CD14-positive monocyte (primary cell): ENCODE results near the gene GULP1. TPM values are rescaled to one million over a fixed set of nuclear protein-coding genes. Genes with fewer than 3 reads are reported as not detected.

Experiments
- DNase-seq, 3 donors: peaks; one replicate each; pipeline ENCODE4 v3.0.0-alpha.2; 2011 to 2022
- H2AFZ ChIP-seq: 2 replicates; pipeline ENCODE4 v1.6.0; 2012; ENCODE audit warnings: mild to moderate bottlenecking, low read depth, low read length, inconsistent platforms; ENCODE audit not compliant: insufficient read depth, poor library complexity, severe bottlenecking
- H3K27ac ChIP-seq, 2 donors: 1 replicate in 1 of 2; 2 replicates in 1 of 2; pipeline ENCODE4 v1.5.1; 2012 to 2013; ENCODE audit warnings: low read length in 2 of 2, control low read depth in 1 of 2, inconsistent platforms in 1 of 2, low read depth in 1 of 2, mild to moderate bottlenecking in 1 of 2
- H3K27me3 ChIP-seq, 2 donors: one replicate each; pipeline versions ENCODE4 v1.6.0 to v1.6.1; 2011 to 2013; ENCODE audit warnings: low read length in 2 of 2; ENCODE audit not compliant: control insufficient read depth in 2 of 2, insufficient read depth in 2 of 2
- H3K36me3 ChIP-seq, 2 donors: replicated peaks in 1 of 2; 1 replicate in 1 of 2; 2 replicates in 1 of 2; pipeline versions ENCODE4 v1.5.1 to v1.6.1; 2012 to 2013; ENCODE audit warnings: low read length in 2 of 2, control low read depth in 1 of 2, inconsistent platforms in 1 of 2, mild to moderate bottlenecking in 1 of 2; ENCODE audit not compliant: insufficient read depth in 2 of 2, control insufficient read depth in 1 of 2
- H3K4me1 ChIP-seq, 2 donors: 1 replicate in 1 of 2; 2 replicates in 1 of 2; pipeline versions ENCODE4 v1.5.1 to v1.6.1; 2012 to 2013; ENCODE audit warnings: low read length in 2 of 2, control low read depth in 1 of 2, inconsistent platforms in 1 of 2, mild to moderate bottlenecking in 1 of 2, moderate library complexity in 1 of 2; ENCODE audit not compliant: insufficient read depth in 2 of 2, control insufficient read depth in 1 of 2
- H3K4me2 ChIP-seq: replicated peaks from 2 replicates; pipeline ENCODE3; 2012; ENCODE audit warnings: low read length, moderate library complexity, mild to moderate bottlenecking; ENCODE audit not compliant: poor library complexity, severe bottlenecking; ENCODE audit errors: extremely low read depth
- H3K4me3 ChIP-seq, 3 experiments: fragments of 200-600 bp in 1 of 3; sonication (generic) in 1 of 3; replicated peaks in 1 of 3; 1 replicate in 2 of 3; 2 replicates in 1 of 3; pipeline ENCODE4 v1.5.1; 2011 to 2013; ENCODE audit warnings: low read length in 3 of 3, mild to moderate bottlenecking in 3 of 3, control low read depth in 2 of 3, low read depth in 2 of 3, inconsistent platforms in 1 of 3, moderate library complexity in 1 of 3
- H3K79me2 ChIP-seq: 2 replicates; pipeline ENCODE4 v1.6.0; 2012; ENCODE audit warnings: mild to moderate bottlenecking, control low read depth, inconsistent platforms, low read length, moderate library complexity; ENCODE audit not compliant: insufficient read depth
- H3K9ac ChIP-seq: 2 replicates; pipeline ENCODE4 v1.6.0; 2017; ENCODE audit warnings: low read length, mild to moderate bottlenecking; ENCODE audit not compliant: insufficient read depth, poor library complexity, severe bottlenecking
- H3K9me3 ChIP-seq, 2 donors: replicated peaks in 1 of 2; 1 replicate in 1 of 2; 2 replicates in 1 of 2; pipeline versions ENCODE4 v1.5.1 to v1.6.1; 2012 to 2013; ENCODE audit warnings: low read length in 2 of 2, control low read depth in 1 of 2; ENCODE audit not compliant: control insufficient read depth in 1 of 2, insufficient read depth in 1 of 2
- H4K20me1 ChIP-seq: 2 replicates; pipeline ENCODE4 v1.6.0; 2012; ENCODE audit warnings: mild to moderate bottlenecking, low read length, control low read depth, moderate library complexity; ENCODE audit not compliant: insufficient read depth
- H3K27ac Mint-ChIP-seq, 7 donors: one replicate each; pipeline ENCODE4 v1.8.0; 2020; ENCODE audit warnings: mild to moderate bottlenecking in 7 of 7, mixed read lengths in 7 of 7, moderate library complexity in 6 of 7, inconsistent platforms in 2 of 7
- H3K27me3 Mint-ChIP-seq, 3 donors: one replicate each; pipeline ENCODE4 v1.8.0; 2021 to 2022; ENCODE audit warnings: low read depth in 3 of 3, mild to moderate bottlenecking in 3 of 3, mixed read lengths in 3 of 3, moderate library complexity in 3 of 3, inconsistent platforms in 1 of 3
- H3K36me3 Mint-ChIP-seq, 2 donors: one replicate each; pipeline ENCODE4 v1.8.0; 2020; ENCODE audit warnings: mixed read lengths in 2 of 2, inconsistent platforms in 1 of 2, mild to moderate bottlenecking in 1 of 2
- H3K4me1 Mint-ChIP-seq: one replicate; pipeline ENCODE4 v1.8.0; 2020; ENCODE audit warnings: mild to moderate bottlenecking, mixed read lengths
- H3K4me3 Mint-ChIP-seq, 2 donors: one replicate each; pipeline ENCODE4 v1.8.0; 2020; ENCODE audit warnings: mild to moderate bottlenecking in 2 of 2, mixed read lengths in 2 of 2, moderate library complexity in 1 of 2
- H3K9me3 Mint-ChIP-seq, 7 donors: one replicate each; pipeline ENCODE4 v1.8.0; 2020 to 2022; ENCODE audit warnings: mixed read lengths in 7 of 7, mild to moderate bottlenecking in 6 of 7, moderate library complexity in 6 of 7, inconsistent platforms in 2 of 7
- CTCF ChIP-seq: fragments of 200-600 bp; IDR thresholded peaks from one replicate; pipeline ENCODE4 v1.8.0; 2022; ENCODE audit warnings: antibody characterized with exemption, mild to moderate bottlenecking
- WGBS: methylation state at CpG from one replicate; pipeline ENCODE4 v1.1.5; 2013; ENCODE audit warnings: missing lambda C conversion rate; ENCODE audit not compliant: insufficient coverage; 5-methylcytosine and 5-hydroxymethylcytosine counted together
- intact Hi-C, 2 donors: fragments of 100-400 bp; cut with micrococcal nuclease; formaldehyde crosslinking; loops; one replicate each; pipeline versions ENCODE4 v1.15.0 to v1.15.1; 2023
- polyA plus RNA-seq, 3 donors: library from polyadenylated mRNA; depleted of rRNA in 1 of 3; unstranded in 2 of 3; stranded (reverse) in 1 of 3; fragments of 300-500 nt in 2 of 3; fragments of >200 nt in 1 of 3; fragmentation: Illumina TruSeq in 2 of 3; gene quantifications; 1 replicate in 2 of 3; 2 replicates in 1 of 3; pipeline ENCODE4 v1.2.3, GENCODE V29; 2012 to 2021

Gene GULP1
- polyA plus RNA-seq, 3 donors = not detected

- no peaks in the 10 kb centered on the region for H3K27me3 Mint-ChIP-seq
- Histone ChIP-seq H3K4me1 (no peaks in the 10 kb centered on the region), H3K79me2 (no peaks in the 10 kb centered on the region), H3K36me3 (no peaks in the 10 kb centered on the region), H2AFZ (no peak overlapping the region), H3K27ac (no peak overlapping the region), H3K9me3 (no peaks in the 10 kb centered on the region), H3K4me3 (no peak overlapping the region), H4K20me1 (no peaks in the 10 kb centered on the region), H3K27me3 (no peaks in the 10 kb centered on the region), H3K4me2 (no peak overlapping the region), H3K9ac (no peak overlapping the region)
- H3K9me3 Mint-ChIP-seq = no peaks in the 10 kb centered on the region
- no peak overlapping the region for H3K27ac Mint-ChIP-seq
- H3K36me3 Mint-ChIP-seq = no peaks in the 10 kb centered on the region
- H3K4me1 Mint-ChIP-seq = no peaks in the 10 kb centered on the region
- WGBS = no CpG with 5 or more reads among the region's 1 CpG
- DNase-seq = no peak
- intact Hi-C loops = no loop called here
- H3K4me3 Mint-ChIP-seq = no peak overlapping the region
- no peak for TF ChIP-seq CTCF
These were observed 304.4 kb downstream of the GULP1 start for GRCh38 chr2:188596054-188596453.

GRCh38 chr2:188598551-188598950, 306.9 kb downstream of the GULP1 start:
- H3K4me1 ChIP-seq = no peaks in the 10 kb centered on the region
- no peak for DNase-seq
- no peak overlapping the region for H3K4me3 Mint-ChIP-seq
- no peak overlapping the region for H2AFZ ChIP-seq
- no peak overlapping the region for H3K4me3 ChIP-seq
- no peaks in the 10 kb centered on the region for H3K79me2 ChIP-seq
- H3K4me2 ChIP-seq = no peak overlapping the region
- no peaks in the 10 kb centered on the region for H3K9me3 ChIP-seq
- no peak overlapping the region for H3K9ac ChIP-seq
- TF ChIP-seq CTCF = no peak
- no peak overlapping the region for H3K27ac ChIP-seq
- H3K9me3 Mint-ChIP-seq = no peaks in the 10 kb centered on the region
- no peaks in the 10 kb centered on the region for H3K27me3 Mint-ChIP-seq
- H3K36me3 ChIP-seq = no peaks in the 10 kb centered on the region
- no peaks in the 10 kb centered on the region for H3K36me3 Mint-ChIP-seq
- H3K4me1 Mint-ChIP-seq = no peaks in the 10 kb centered on the region
- no peak overlapping the region for H3K27ac Mint-ChIP-seq
- no peaks in the 10 kb centered on the region for H3K27me3 ChIP-seq
- no CpG with 5 or more reads among the region's 1 CpG for WGBS
- intact Hi-C loops = no loop called here
- H4K20me1 ChIP-seq = no peaks in the 10 kb centered on the region
